IPS-11a (cell line): Measurements from ENCODE around the gene MOB3B.
A peak's percentile ranks its signal among the peaks of the same experiment; 100 is the strongest.

Source experiments
- H3K4me3 ChIP-seq: one replicate; pipeline ENCODE4 v1.5.1; 2013; ENCODE audit warnings: low read depth, low read length, control low read depth

Gene MOB3B

GRCh38 chr9:27529316-27530278, at the start of gene MOB3B:
TSS of gene MOB3B (minus strand) at chr9:27529814. CDS start at chr9:27455550, 74,264 bp downstream.
- H3K4me3 ChIP-seq, result peak within 1 kb of the TSS; percentile 69

GRCh38 chr9:27573634-27574590, 44.3 kb upstream of the MOB3B start:
- H3K4me3 ChIP-seq, result peak overlapping the region; percentile 76

- H3K4me3 ChIP-seq, result peak within 1 kb of the TSS; percentile 87
Observed at GRCh38 chr9:27572918-27573633, 43.5 kb upstream of the MOB3B start, which contains the start of gene C9orf72. TSS of gene C9orf72 (minus strand) at chr9:27573481. CDS start at chr9:27567120, 6,361 bp downstream.

GRCh38 chr9:27572566-27572917, 42.9 kb upstream of the MOB3B start:
- H3K4me3 ChIP-seq, result peak overlapping the region; percentile 87

- H3K4me3 ChIP-seq, result peak overlapping the region; percentile 87
Observed at GRCh38 chr9:27572061-27572460, 42.4 kb upstream of the MOB3B start.

- H3K4me3 ChIP-seq, result no peak overlapping the region
Observed at GRCh38 chr9:27571011-27571410, 41.4 kb upstream of the MOB3B start.

GRCh38 chr9:27569406-27569805, 39.8 kb upstream of the MOB3B start:
- no peak overlapping the region for H3K4me3 ChIP-seq

GRCh38 chr9:27566118-27566517, 36.5 kb upstream of the MOB3B start:
- no peak overlapping the region for H3K4me3 ChIP-seq

GRCh38 chr9:27565696-27566095, 36.1 kb upstream of the MOB3B start:
- H3K4me3 ChIP-seq, result no peak overlapping the region

- no peak overlapping the region for H3K4me3 ChIP-seq
Observed at GRCh38 chr9:27564670-27565069, 35.1 kb upstream of the MOB3B start.

GRCh38 chr9:27563738-27564430, 34.3 kb upstream of the MOB3B start:
- no peak overlapping the region for H3K4me3 ChIP-seq

- no peak overlapping the region for H3K4me3 ChIP-seq
Observed at GRCh38 chr9:27561685-27562084, 32.1 kb upstream of the MOB3B start.

- no peak overlapping the region for H3K4me3 ChIP-seq
Observed at GRCh38 chr9:27560457-27560856, 30.8 kb upstream of the MOB3B start.

GRCh38 chr9:27558307-27558706, 28.7 kb upstream of the MOB3B start:
- H3K4me3 ChIP-seq, result no peak overlapping the region

GRCh38 chr9:27556470-27556869, 26.9 kb upstream of the MOB3B start:
- H3K4me3 ChIP-seq, result no peak overlapping the region

GRCh38 chr9:27554712-27555111, 25.1 kb upstream of the MOB3B start:
- H3K4me3 ChIP-seq, result no peak overlapping the region

- H3K4me3 ChIP-seq, result no peak overlapping the region
Observed at GRCh38 chr9:27549196-27549755, 19.7 kb upstream of the MOB3B start.

- H3K4me3 ChIP-seq, result no peak overlapping the region
Observed at GRCh38 chr9:27548055-27548741, 18.6 kb upstream of the MOB3B start.

GRCh38 chr9:27545471-27545870, 15.9 kb upstream of the MOB3B start:
- H3K4me3 ChIP-seq, result no peak overlapping the region
